ENCODE data around the gene CLDN1. TPM values are rescaled to one million over a fixed set of nuclear protein-coding genes. Genes with fewer than 3 reads are reported as not detected.
A peak's percentile ranks its signal among the peaks of the same experiment; 100 is the strongest.

CLDN1 gene
- total and polyA plus RNA-seq, 2 donors from 2014 or later: 6.2 to 86.0 TPM

- intact Hi-C loops (cut with DNase I): no loop called here
- H3K27me3 ChIP-seq (ENCODE audit: control insufficient read depth, insufficient read depth, low read length): no peaks in the 10 kb centered on the region
- peaks cover 0 to 6% (median 4%) of the 10 kb centered on the region in 3 donors for H3K4me1 ChIP-seq (ENCODE audit: control insufficient read depth in 2 of 3, insufficient read depth in 2 of 3, low read depth in 1 of 3, low read length in 3 of 3)
- DNase-seq (no peak), FAIRE-seq (no peak)
- no peak for TF ChIP-seq CTCF (IDR thresholded peaks at IDR 0.05; ENCODE audit: borderline replicate concordance, extremely low read depth, insufficient read depth)
- H3K9ac ChIP-seq (ENCODE audit: low read length in 3 of 3): peak overlapping the region in 1 of 3 donors; percentile 36
- H3K4me3 ChIP-seq (ENCODE audit: low read length in 3 of 3): peak overlapping the region; percentile 5 to 37 (median 22)
- H3K9me3 ChIP-seq (ENCODE audit: control insufficient read depth in 2 of 3, insufficient read depth in 1 of 3, low read length in 3 of 3): no peaks in the 10 kb centered on the region
- H3K36me3 ChIP-seq (ENCODE audit: control insufficient read depth in 2 of 3, insufficient read depth in 3 of 3, low read length in 3 of 3): no peaks in the 10 kb centered on the region
- H3K27ac ChIP-seq (ENCODE audit: low read depth in 2 of 2, low read length in 2 of 2): no peak overlapping the region
These were observed 1.5 kb downstream of the CLDN1 start for GRCh38 chr3:190320594-190321362.

GRCh38 chr3:190319660-190320059 lies 2.6 kb downstream of the CLDN1 start:
- no peak overlapping the region for H3K9ac ChIP-seq (ENCODE audit: low read length in 3 of 3)
- FAIRE-seq: no peak
- no peak overlapping the region for H3K27ac ChIP-seq (ENCODE audit: low read depth in 2 of 2, low read length in 2 of 2)
- no peaks in the 10 kb centered on the region for H3K27me3 ChIP-seq (ENCODE audit: control insufficient read depth, insufficient read depth, low read length)
- no peaks in the 10 kb centered on the region for H3K36me3 ChIP-seq (ENCODE audit: control insufficient read depth in 2 of 3, insufficient read depth in 3 of 3, low read length in 3 of 3)
- no peaks in the 10 kb centered on the region for H3K9me3 ChIP-seq (ENCODE audit: control insufficient read depth in 2 of 3, insufficient read depth in 1 of 3, low read length in 3 of 3)
- intact Hi-C loops (cut with DNase I): no loop called here
- no peak for TF ChIP-seq CTCF (IDR thresholded peaks at IDR 0.05; ENCODE audit: borderline replicate concordance, extremely low read depth, insufficient read depth)
- DNase-seq: no peak
- peaks cover 0 to 6% (median 4%) of the 10 kb centered on the region in 3 donors for H3K4me1 ChIP-seq (ENCODE audit: control insufficient read depth in 2 of 3, insufficient read depth in 2 of 3, low read depth in 1 of 3, low read length in 3 of 3)
- peak overlapping the region; percentile 1 to 33 (median 22) for H3K4me3 ChIP-seq (ENCODE audit: low read length in 3 of 3)

- intact Hi-C loops (cut with DNase I): no loop called here
- no peak for FAIRE-seq
- Histone ChIP-seq H3K9me3 (ENCODE audit: control insufficient read depth in 2 of 3, insufficient read depth in 1 of 3, low read length in 3 of 3) (no peaks in the 10 kb centered on the region), H3K36me3 (ENCODE audit: control insufficient read depth in 2 of 3, insufficient read depth in 3 of 3, low read length in 3 of 3) (no peaks in the 10 kb centered on the region), H3K9ac (ENCODE audit: low read length in 3 of 3) (no peak overlapping the region), H3K4me1 (ENCODE audit: control insufficient read depth in 2 of 3, insufficient read depth in 2 of 3, low read depth in 1 of 3, low read length in 3 of 3) (peaks cover 0 to 6% (median 4%) of the 10 kb centered on the region in 3 donors), H3K27ac (ENCODE audit: low read depth in 2 of 2, low read length in 2 of 2) (no peak overlapping the region), H3K27me3 (ENCODE audit: control insufficient read depth, insufficient read depth, low read length) (no peaks in the 10 kb centered on the region), H3K4me3 (ENCODE audit: low read length in 3 of 3) (no peak overlapping the region)
- no peak for TF ChIP-seq CTCF (IDR thresholded peaks at IDR 0.05; ENCODE audit: borderline replicate concordance, extremely low read depth, insufficient read depth)
- DNase-seq: peak in 2 of 5 donors; percentile 49 to 68
These were observed 3.6 kb downstream of the CLDN1 start for GRCh38 chr3:190318666-190319065.

All from kidney (tissue), 14 donors.